MG63 (cell line): ENCODE results near the gene LAMA2. TPM values are rescaled to one million over a fixed set of nuclear protein-coding genes. Genes with fewer than 3 reads are reported as not detected.

Experiments used
- DNase-seq: peaks from one replicate; pipeline ENCODE4 v3.0.0-alpha.2; 2020
- H3K27me3 ChIP-seq: fragments of 250-450 bp; sonication (Bioruptor Pico); 2 replicates; pipeline ENCODE4 v1.5.1; 2020; ENCODE audit warnings: mild to moderate bottlenecking, moderate library complexity
- H3K36me3 ChIP-seq: fragments of 250-450 bp; sonication (Bioruptor Pico); 2 replicates; pipeline ENCODE4 v1.5.1; 2020; ENCODE audit warnings: mild to moderate bottlenecking, moderate library complexity
- H3K4me3 ChIP-seq: fragments of 250-450 bp; sonication (Bioruptor Pico); 2 replicates; pipeline ENCODE4 v1.5.1; 2020; ENCODE audit warnings: mild to moderate bottlenecking, moderate library complexity
- H3K9me3 ChIP-seq: fragments of 250-450 bp; sonication (Bioruptor Pico); 2 replicates; pipeline ENCODE4 v1.5.1; 2020; ENCODE audit warnings: mild to moderate bottlenecking, moderate library complexity
- total RNA-seq: library from RNA; depleted of rRNA; stranded (reverse); fragments of >200 nt; shearing (Covaris generic); gene quantifications from 2 replicates; pipeline ENCODE4 v1.2.3, GENCODE V29; 2014; ENCODE audit warnings: low replicate concordance

LAMA2 gene
- total RNA-seq, 1 experiment from 2014 or later, result 8.5 TPM

DNA sequence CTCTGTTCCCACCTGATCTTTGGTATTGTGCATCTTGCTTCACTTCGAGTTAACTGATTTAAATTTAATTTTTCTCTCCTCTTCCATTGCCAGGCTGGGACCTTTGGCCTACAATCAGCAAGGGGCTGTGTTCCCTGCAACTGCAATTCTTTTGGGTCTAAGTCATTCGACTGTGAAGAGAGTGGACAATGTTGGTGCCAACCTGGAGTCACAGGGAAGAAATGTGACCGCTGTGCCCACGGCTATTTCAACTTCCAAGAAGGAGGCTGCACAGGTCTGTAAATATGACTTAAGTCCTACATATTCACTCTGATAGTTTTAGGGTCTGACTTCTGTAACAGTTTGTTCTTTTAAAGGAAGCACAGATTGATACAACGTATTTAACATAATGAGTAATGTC, 414.7 kb downstream of the LAMA2 start:
- Histone ChIP-seq H3K4me3 (no peak overlapping the region), H3K27me3 (no peaks in the 10 kb centered on the region), H3K36me3 (no peaks in the 10 kb centered on the region), H3K9me3 (no peaks in the 10 kb centered on the region)
- DNase-seq, result no peak

DNA sequence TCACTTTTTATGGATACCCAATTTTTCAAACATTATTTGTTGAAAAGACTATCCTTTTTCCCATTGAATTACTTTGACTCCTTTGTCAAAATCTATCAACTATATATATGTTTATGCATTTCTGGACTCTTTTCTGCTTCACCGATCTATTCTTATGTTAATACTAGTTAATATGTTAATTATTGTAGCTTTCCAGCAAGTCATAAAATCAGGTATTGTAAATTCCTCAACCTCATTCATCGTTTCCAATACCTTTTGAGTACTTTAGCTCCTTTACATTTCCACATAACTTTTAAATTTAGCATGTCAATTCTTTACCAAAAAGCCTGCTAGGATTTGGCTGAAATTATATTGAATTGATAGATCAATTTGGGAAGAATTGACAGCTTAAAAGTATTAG, 419.7 kb downstream of the LAMA2 start:
- Histone ChIP-seq H3K9me3 (peaks cover 2% of the 10 kb centered on the region), H3K27me3 (no peaks in the 10 kb centered on the region), H3K4me3 (no peak overlapping the region), H3K36me3 (no peaks in the 10 kb centered on the region)
- no peak for DNase-seq

DNA sequence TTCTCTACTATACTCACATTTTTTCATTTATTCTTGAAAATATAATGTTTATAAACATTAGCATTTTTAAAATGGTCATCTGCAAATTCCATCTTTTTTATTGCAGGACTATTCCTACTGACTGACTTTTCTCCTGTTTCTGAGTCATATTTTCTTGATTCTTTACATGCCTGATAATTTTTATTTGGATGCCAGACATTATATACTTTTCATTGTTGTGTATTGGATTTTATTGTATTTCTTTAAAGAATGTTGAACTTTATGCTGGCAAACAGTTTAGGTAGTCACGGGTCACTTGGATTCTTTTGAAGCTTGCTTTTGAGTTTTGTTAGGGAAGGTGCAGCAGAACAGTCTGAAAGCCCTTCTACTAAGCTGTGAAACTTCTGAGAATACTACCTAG, 423.9 kb downstream of the LAMA2 start:
- Histone ChIP-seq H3K9me3 (peaks cover 2% of the 10 kb centered on the region), H3K4me3 (no peak overlapping the region), H3K27me3 (no peaks in the 10 kb centered on the region), H3K36me3 (no peaks in the 10 kb centered on the region)
- DNase-seq, result no peak

DNA sequence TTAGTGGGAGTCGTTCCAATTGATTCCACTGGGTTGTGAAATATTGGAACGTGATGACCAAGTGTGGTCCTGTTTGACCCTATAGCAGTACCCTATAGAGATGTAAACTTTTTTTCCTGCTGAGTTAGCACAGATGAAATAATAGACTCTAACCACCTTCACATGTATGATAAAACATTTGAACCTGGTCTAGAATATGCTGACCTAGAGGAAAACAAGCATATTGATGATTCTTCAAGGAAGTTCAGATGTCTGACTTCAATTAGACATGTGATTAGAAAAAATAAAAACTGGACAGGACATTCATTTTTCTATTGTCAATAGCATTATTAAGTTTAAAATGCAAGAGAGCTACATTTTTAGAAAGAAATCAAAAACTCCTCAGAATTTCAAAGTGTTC, 424.9 kb downstream of the LAMA2 start:
- Histone ChIP-seq H3K9me3 (peaks cover 1% of the 10 kb centered on the region), H3K36me3 (no peaks in the 10 kb centered on the region), H3K27me3 (no peaks in the 10 kb centered on the region), H3K4me3 (no peak overlapping the region)
- DNase-seq, result no peak

DNA sequence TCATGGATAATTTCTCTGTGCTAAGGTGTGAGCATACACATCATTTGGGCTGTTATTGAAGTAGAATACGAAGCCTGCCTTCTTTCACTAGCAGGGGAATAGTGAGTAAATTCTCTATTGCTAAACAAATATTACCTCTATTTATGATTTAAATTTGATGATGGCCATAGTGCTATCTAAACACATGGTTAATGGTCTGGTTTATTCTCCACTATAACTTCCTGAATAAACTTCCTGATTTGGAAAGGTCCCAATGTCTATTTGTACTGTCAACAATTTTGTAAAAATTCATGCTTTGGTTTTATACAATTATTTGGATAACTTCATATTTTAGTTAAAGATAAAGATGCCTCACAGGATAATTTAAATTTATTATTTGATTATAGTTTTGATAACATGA, 426.2 kb downstream of the LAMA2 start:
- DNase-seq, result no peak
- Histone ChIP-seq H3K4me3 (no peak overlapping the region), H3K9me3 (no peaks in the 10 kb centered on the region), H3K27me3 (no peaks in the 10 kb centered on the region), H3K36me3 (no peaks in the 10 kb centered on the region)

DNA sequence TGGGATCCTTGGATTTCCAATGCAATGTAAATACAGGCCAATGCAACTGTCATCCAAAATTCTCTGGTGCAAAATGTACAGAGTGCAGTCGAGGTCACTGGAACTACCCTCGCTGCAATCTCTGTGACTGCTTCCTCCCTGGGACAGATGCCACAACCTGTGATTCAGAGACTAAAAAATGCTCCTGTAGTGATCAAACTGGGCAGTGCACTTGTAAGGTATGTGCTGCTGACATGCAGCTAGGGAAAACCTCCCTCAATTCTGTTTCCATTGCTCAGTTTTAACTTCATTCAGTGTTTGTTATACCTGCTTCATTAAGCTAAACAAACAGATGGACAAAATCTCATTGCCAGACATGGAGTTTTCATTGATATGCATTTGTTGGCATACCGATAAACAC, 429.9 kb downstream of the LAMA2 start:
- H3K4me3 ChIP-seq, result no peak overlapping the region
- 0 out of 2 replicates have a peak, but pooled peaks cover 3% of the 10 kb centered on the region for H3K36me3 ChIP-seq
- H3K27me3 ChIP-seq, result no peaks in the 10 kb centered on the region
- DNase-seq, result peak; percentile 78
- no peaks in the 10 kb centered on the region for H3K9me3 ChIP-seq

DNA sequence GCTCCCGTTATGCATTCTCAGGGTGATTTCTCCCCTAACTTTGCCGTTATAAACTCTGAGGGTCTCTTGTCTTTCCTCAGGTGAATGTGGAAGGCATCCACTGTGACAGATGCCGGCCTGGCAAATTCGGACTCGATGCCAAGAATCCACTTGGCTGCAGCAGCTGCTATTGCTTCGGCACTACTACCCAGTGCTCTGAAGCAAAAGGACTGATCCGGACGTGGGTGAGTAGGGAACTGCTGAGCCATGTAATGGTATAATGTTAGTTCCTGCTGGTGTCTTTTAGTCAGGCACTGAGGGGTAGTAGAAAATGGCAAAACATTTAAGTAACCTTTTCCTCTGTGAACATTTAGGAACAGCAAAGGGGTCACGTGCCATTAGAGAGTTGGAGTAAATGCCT, 431.6 kb downstream of the LAMA2 start:
- Histone ChIP-seq H3K4me3 (no peak overlapping the region), H3K27me3 (no peaks in the 10 kb centered on the region), H3K36me3 (0 out of 2 replicates have a peak, but pooled peaks cover 3% of the 10 kb centered on the region), H3K9me3 (no peaks in the 10 kb centered on the region)
- DNase-seq, result no peak

DNA sequence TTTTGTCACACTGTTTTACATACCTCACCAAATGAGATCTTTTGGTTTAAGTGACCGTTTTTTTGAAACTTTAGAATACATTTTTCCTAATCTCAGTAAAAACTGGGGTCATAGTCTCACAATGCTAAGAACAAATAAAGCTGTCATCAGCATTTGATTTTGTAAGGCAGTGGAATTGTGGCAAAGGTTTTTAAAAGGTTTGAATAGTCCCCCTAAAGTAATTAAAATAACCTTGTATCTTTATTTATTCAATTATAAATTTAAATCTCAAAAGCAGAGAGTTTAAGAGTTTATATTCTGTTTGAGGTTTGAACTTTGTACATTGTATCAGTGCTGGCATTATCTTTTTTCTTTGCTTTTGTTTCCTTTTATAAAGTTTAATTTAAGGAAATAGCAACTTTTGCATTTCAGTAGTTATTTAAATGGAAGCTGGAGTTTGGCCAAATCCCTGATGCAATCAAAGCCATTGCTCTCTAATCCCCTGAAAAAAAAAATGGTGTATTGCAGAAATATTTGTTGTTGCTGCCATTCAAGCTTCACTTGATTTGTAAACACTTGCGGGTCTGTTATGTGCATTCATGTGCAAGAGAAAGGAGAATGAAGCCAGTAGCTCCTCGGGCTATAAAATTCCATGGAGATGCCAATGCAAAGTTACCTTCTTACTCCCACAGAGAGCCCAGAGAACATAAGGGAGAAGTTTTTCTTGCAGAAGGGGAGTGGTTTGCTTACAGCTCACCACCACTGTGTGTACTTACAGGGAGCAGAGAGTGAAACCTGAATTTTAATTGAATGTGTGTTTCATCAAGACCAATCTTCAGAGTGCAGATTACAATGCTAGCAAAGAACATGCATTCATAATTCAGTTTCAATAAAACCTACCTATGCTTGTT, 435.2 kb downstream of the LAMA2 start:
- H3K4me3 ChIP-seq, result no peak overlapping the region
- H3K36me3 ChIP-seq, result 0 out of 2 replicates have a peak, but pooled peaks cover 3% of the 10 kb centered on the region
- peak; percentile 69 for DNase-seq
- no peaks in the 10 kb centered on the region for H3K27me3 ChIP-seq
- no peaks in the 10 kb centered on the region for H3K9me3 ChIP-seq

DNA sequence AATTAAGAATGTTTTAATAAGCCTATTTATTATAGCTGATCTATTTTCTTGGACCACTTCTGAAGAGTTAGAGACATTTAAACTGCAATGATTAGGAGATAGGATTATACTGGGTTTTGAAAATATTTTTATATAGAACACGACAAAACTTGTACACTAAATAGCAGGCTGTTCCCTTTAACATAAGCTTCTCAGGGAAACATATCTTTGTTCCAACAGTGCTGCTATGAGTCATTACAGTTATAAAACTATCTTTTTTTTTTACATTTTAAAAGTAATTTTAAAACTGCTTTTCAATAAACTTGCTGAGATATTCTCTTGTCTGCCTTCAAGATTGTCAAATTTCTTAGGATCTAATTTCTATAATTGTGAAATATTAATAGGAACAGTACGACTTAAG, 438.0 kb downstream of the LAMA2 start:
- DNase-seq, result no peak

DNA sequence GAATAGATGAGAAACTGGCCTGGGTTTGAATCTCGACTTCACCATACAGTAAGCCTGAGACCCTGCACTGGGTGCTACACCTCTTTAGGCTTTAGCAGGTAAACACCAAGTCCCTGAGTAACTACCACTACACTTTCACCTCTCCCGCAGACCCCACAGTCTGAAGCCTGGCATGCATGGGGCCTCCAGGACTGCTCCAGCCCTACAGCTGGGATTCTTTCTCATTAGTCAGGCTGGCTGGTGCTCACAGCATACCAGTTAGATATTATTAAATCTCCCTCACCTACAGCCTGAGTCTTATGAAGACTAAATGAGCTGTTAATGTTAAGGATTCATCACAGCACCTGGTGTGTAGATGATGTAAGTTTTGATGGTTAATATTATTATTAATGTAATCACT, 438.4 kb downstream of the LAMA2 start:
- Histone ChIP-seq H3K9me3 (no peaks in the 10 kb centered on the region), H3K4me3 (no peak overlapping the region)
- no peak for DNase-seq

More for the DNA sequence above, 438.0 kb downstream of the LAMA2 start:
- H3K4me3 ChIP-seq, result no peak overlapping the region
- no peaks in the 10 kb centered on the region for H3K9me3 ChIP-seq
- H3K36me3 ChIP-seq, result no peaks in the 10 kb centered on the region
- no peaks in the 10 kb centered on the region for H3K27me3 ChIP-seq

DNA sequence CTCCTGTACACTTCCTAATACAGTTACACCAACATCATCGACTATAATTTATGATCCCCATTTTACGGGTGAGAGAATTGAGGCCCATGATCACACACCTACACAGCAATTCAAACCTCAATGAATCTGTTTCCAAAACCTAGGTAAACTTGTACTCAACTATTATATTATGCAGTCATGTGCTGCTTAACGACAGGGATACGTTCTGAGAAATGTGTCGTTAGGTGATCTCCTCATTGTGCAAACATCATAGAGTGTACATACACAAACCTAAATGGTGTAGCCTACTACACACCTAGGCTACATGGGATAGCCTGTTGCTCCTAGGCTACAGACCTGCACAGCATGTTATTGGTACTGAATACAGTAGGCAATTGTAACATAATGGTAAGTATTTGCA, 441.4 kb downstream of the LAMA2 start:
- Histone ChIP-seq H3K9me3 (no peaks in the 10 kb centered on the region), H3K27me3 (no peaks in the 10 kb centered on the region), H3K4me3 (no peak overlapping the region), H3K36me3 (no peaks in the 10 kb centered on the region)
- DNase-seq, result no peak

More for the DNA sequence above, 438.4 kb downstream of the LAMA2 start:
- Histone ChIP-seq H3K27me3 (no peaks in the 10 kb centered on the region), H3K36me3 (no peaks in the 10 kb centered on the region)

DNA sequence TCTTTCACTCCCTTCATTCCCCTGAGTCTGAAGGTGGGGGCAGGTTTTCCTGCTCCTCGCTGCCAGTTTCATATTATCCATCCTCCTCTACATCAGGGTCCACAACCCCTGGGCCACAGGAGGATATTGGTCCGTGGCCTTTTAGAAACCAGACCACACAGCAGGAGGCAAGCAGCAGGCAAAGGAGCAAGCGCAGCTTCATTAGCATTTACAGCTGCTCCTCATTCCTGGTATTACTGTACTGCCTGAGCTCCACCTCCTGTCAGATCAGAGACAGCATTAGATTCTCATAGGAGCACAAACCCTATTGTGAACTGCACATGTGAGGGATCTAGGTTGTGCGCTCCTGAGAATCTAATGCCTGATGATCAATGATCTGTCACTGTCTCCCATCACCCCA, 446.7 kb downstream of the LAMA2 start:
- Histone ChIP-seq H3K9me3 (no peaks in the 10 kb centered on the region; the same call in 1 of the 2 replicates), H3K4me3 (no peak overlapping the region), H3K27me3 (no peaks in the 10 kb centered on the region), H3K36me3 (no peaks in the 10 kb centered on the region)
- DNase-seq, result no peak

DNA sequence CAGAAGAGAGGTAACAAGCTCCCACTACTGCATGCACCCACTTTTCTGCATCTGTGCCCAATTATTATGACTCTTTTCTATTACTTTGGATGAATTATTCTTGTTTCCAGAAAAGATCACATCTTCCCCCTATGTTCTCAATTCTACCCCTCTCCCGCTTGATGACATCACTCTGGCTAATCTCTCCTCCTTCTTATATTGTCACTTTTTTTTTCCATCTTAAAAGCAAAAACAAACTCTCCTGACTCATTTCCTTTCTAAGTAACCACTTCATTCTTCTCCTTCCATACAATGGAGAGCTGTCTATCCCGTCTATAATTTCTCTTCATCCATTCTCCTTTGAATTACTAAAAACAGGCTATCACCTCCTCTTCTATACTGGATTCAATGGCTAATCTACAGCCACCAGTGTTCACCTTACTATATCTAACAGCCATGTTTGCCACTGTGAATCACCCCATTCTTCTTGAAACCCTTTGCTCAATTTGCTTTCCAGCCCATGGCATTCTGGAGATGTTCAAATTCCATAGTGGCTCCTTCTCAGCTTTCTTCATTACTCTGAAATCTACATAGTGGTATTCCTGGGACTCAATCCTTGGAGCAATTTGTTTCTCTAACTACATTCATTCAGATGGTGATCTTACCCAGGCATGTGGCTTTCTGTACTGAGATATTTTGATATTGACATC, 448.7 kb downstream of the LAMA2 start:
- no peaks in the 10 kb centered on the region; the same call in 1 of the 2 replicates for H3K9me3 ChIP-seq
- H3K27me3 ChIP-seq, result no peaks in the 10 kb centered on the region
- no peak overlapping the region for H3K4me3 ChIP-seq
- no peak for DNase-seq
- H3K36me3 ChIP-seq, result no peaks in the 10 kb centered on the region

DNA sequence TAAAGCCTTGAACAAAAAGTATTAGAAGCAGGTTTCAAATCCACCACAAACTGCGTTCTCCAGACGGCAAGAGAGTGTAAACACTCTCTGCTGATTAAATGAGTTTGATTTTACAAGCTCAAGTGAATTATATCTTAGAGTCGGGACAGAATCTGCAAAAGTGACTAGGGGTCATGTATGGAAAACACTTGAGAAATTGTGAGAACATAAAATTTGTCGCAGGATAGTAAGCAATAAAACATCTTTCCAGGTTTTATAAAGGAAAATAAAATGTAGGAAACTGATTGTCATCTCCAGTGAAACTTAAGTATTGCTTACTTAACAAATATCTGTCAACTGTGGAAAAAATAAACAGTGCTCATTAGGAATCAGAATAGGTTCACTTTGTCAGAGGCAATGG, 452.9 kb downstream of the LAMA2 start:
- DNase-seq, result no peak
- H3K4me3 ChIP-seq, result no peak overlapping the region
- no peaks in the 10 kb centered on the region for H3K36me3 ChIP-seq
- H3K9me3 ChIP-seq, result no peaks in the 10 kb centered on the region; the same call in 1 of the 2 replicates
- H3K27me3 ChIP-seq, result no peaks in the 10 kb centered on the region

DNA sequence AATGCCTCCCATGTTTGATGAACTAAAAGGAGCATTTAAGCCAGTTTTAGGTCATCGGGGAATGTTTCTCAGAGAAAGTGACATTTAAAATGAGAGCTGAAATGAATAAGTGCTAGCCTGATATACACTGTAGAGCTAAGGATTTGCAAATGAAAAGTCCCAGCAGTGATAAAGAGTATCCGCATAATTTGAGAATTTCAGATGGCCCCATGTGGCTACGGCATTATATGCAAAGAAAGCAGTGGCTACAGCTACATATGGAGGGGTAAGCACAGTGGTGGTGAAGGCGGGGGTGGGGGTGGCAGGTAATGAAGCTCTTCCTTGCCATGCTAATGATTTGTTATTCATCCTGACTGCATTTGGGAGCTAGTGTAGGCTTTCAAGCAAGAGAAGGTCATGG, 455.7 kb downstream of the LAMA2 start:
- no peaks in the 10 kb centered on the region for H3K9me3 ChIP-seq

DNA sequence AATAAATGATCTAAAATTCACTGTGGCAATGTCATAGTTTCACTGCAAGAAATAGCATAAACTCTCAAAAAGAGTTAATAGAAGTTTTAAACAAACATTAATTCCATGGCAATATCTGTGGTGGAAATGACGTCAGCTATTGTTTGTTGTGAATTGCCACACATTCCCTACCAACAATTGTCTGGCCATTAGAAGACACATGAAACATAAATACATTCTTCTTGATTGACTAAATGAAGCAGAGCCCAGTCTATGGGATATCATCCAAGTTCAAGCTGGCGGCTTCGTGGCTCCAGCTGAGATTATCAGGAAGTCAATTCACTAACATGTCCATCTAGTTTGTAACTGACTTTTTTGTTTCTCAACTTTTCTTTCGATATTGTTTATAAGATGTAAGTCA, 458.0 kb downstream of the LAMA2 start:
- Histone ChIP-seq H3K9me3 (no peaks in the 10 kb centered on the region), H3K36me3 (no peaks in the 10 kb centered on the region), H3K4me3 (no peak overlapping the region), H3K27me3 (no peaks in the 10 kb centered on the region)
- peak; percentile 88 for DNase-seq

More for the DNA sequence above, 455.7 kb downstream of the LAMA2 start:
- no peak for DNase-seq
- Histone ChIP-seq H3K27me3 (no peaks in the 10 kb centered on the region), H3K4me3 (no peak overlapping the region), H3K36me3 (no peaks in the 10 kb centered on the region)

DNA sequence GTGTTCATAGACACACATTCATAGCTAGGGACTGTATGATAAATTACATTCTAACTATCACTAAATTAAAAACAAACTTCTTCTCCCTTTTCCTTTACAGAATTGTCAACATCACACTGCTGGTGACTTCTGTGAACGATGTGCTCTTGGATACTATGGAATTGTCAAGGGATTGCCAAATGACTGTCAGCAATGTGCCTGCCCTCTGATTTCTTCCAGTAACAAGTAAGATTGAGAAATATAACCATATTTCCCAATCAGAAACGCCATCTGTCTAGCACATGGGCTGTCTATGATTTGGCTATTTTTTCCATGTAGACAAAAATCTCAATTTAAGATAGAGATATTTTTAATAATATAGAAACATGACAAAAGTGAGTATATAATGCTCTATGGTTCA, 459.3 kb downstream of the LAMA2 start:
- no peak for DNase-seq
- H3K27me3 ChIP-seq, result no peaks in the 10 kb centered on the region
- H3K36me3 ChIP-seq, result no peaks in the 10 kb centered on the region
- no peaks in the 10 kb centered on the region for H3K9me3 ChIP-seq
- H3K4me3 ChIP-seq, result no peak overlapping the region

DNA sequence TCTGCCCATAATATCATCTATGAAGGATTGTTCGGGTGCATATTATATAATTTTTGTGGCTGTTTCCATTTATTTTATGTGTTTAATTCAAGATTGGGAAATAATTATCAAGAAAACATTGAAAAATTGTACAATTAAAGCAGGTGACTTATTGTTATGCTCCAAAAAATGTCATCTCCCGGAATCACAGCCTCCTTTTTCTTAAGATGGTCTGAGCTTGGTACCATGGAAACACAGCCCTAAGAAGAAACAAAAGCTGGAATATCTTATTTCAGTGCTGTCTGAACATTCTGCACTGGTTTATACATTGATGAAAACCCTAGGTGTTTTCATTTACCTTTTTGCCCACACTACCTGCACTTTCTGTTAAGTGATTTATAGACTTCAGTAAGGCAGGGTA, 459.9 kb downstream of the LAMA2 start:
- no peak for DNase-seq
- H3K4me3 ChIP-seq, result no peak overlapping the region
- no peaks in the 10 kb centered on the region for H3K36me3 ChIP-seq
- H3K27me3 ChIP-seq, result no peaks in the 10 kb centered on the region
- no peaks in the 10 kb centered on the region for H3K9me3 ChIP-seq
